H1 (cell line): Measurements from ENCODE around the gene ASB4.

Experiments used
- CEBPB ChIP-seq: IDR thresholded peaks from 2 replicates; pipeline ENCODE4 v1.6.1; 2012; ENCODE audit warnings: low read depth, low read length
- EP300 ChIP-seq, 2 experiments: IDR thresholded peaks; 1 replicate in 1 of 2; 2 replicates in 1 of 2; pipeline ENCODE4 v1.6.1; 2011 to 2012; ENCODE audit warnings: low read depth in 2 of 2, low read length in 2 of 2, mild to moderate bottlenecking in 2 of 2, borderline replicate concordance in 1 of 2, inconsistent platforms in 1 of 2, moderate library complexity in 1 of 2
- JUND ChIP-seq: IDR thresholded peaks from 2 replicates; pipeline ENCODE4 v1.6.1; 2011; ENCODE audit warnings: mild to moderate bottlenecking, improper control_type of control experiment, low read length
- NANOG ChIP-seq: IDR thresholded peaks from 2 replicates; pipeline ENCODE4 v1.6.1; 2011; ENCODE audit warnings: low read length, low read depth, mild to moderate bottlenecking, inconsistent platforms; ENCODE audit not compliant: insufficient read depth, poor library complexity, severe bottlenecking
- PHF8 ChIP-seq: fragments of 200-600 bp; sonication (generic); conservative IDR thresholded peaks from 2 replicates; pipeline ENCODE4 v1.7.1; 2012; ENCODE audit warnings: low read depth, mild to moderate bottlenecking, inconsistent platforms, low read length, moderate library complexity
- POLR2A ChIP-seq, 2 experiments: IDR thresholded peaks; 1 replicate in 1 of 2; 2 replicates in 1 of 2; pipeline ENCODE4 v1.6.1; 2011; ENCODE audit warnings: low read depth in 2 of 2, low read length in 2 of 2, mild to moderate bottlenecking in 2 of 2; ENCODE audit errors: control extremely low read depth in 1 of 2
- RAD21 ChIP-seq, 2 experiments: IDR thresholded peaks in 1 of 2; conservative IDR thresholded peaks in 1 of 2; 2 replicates each; pipeline ENCODE4 v1.6.1; 2011; ENCODE audit warnings: low read depth in 2 of 2, low read length in 2 of 2, improper control_type of control experiment in 1 of 2, inconsistent platforms in 1 of 2, mild to moderate bottlenecking in 1 of 2, moderate library complexity in 1 of 2
- SIN3A ChIP-seq, 2 experiments: IDR thresholded peaks in 1 of 2; conservative IDR thresholded peaks in 1 of 2; 2 replicates each; pipeline ENCODE4 v1.6.1; 2011 to 2012; ENCODE audit warnings: low read length in 2 of 2, improper control_type of control experiment in 1 of 2, low read depth in 1 of 2, mild to moderate bottlenecking in 1 of 2
- SP1 ChIP-seq: IDR thresholded peaks from 2 replicates; pipeline ENCODE4 v1.6.1; 2011; ENCODE audit warnings: low read depth, low read length
- TAF1 ChIP-seq: IDR thresholded peaks from 2 replicates; pipeline ENCODE4 v1.6.1; 2011; ENCODE audit warnings: mild to moderate bottlenecking, low read depth, low read length
- YY1 ChIP-seq: IDR thresholded peaks from 2 replicates; pipeline ENCODE4 v1.6.1; 2011; ENCODE audit warnings: low read depth, mild to moderate bottlenecking, low read length
- TF ChIP-seq, protein P1 (sequence below), 3 experiments: IDR thresholded peaks; 1 replicate in 2 of 3; 2 replicates in 1 of 3; pipeline versions ENCODE4 v1.5.1 to v1.6.1; 2011; ENCODE audit warnings: low read length in 3 of 3, mild to moderate bottlenecking in 3 of 3, inconsistent platforms in 2 of 3, low read depth in 1 of 3, moderate library complexity in 1 of 3; ENCODE audit not compliant: insufficient read depth in 1 of 3; ENCODE audit errors: control extremely low read depth in 1 of 3
- TF ChIP-seq, protein P2 (sequence below): IDR thresholded peaks from 2 replicates; pipeline ENCODE4 v1.6.1; 2012; ENCODE audit warnings: inconsistent platforms

GRCh38 chr7:95436407-95436806 lies 49.3 kb upstream of the ASB4 start:
- TF ChIP-seq, protein P1, sequence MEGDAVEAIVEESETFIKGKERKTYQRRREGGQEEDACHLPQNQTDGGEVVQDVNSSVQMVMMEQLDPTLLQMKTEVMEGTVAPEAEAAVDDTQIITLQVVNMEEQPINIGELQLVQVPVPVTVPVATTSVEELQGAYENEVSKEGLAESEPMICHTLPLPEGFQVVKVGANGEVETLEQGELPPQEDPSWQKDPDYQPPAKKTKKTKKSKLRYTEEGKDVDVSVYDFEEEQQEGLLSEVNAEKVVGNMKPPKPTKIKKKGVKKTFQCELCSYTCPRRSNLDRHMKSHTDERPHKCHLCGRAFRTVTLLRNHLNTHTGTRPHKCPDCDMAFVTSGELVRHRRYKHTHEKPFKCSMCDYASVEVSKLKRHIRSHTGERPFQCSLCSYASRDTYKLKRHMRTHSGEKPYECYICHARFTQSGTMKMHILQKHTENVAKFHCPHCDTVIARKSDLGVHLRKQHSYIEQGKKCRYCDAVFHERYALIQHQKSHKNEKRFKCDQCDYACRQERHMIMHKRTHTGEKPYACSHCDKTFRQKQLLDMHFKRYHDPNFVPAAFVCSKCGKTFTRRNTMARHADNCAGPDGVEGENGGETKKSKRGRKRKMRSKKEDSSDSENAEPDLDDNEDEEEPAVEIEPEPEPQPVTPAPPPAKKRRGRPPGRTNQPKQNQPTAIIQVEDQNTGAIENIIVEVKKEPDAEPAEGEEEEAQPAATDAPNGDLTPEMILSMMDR (IDR thresholded peaks at IDR 0.05; ENCODE audit: control extremely low read depth in 1 of 3, insufficient read depth in 1 of 3, low read depth in 1 of 3, low read length in 3 of 3), result no peak
- no peak for TF ChIP-seq YY1
- TF ChIP-seq JUND, result no peak
- TF ChIP-seq, protein P2, sequence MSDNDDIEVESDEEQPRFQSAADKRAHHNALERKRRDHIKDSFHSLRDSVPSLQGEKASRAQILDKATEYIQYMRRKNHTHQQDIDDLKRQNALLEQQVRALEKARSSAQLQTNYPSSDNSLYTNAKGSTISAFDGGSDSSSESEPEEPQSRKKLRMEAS, result no peak
- TF ChIP-seq PHF8, result no peak
- no peak for TF ChIP-seq RAD21 (IDR thresholded peaks at IDR 0.05 in 1 of 2, conservative IDR thresholded peaks at IDR 0.05 in 1 of 2; ENCODE audit: low read depth in 2 of 2, low read length in 2 of 2)
- no peak for TF ChIP-seq CEBPB
- no peak for TF ChIP-seq TAF1
- TF ChIP-seq POLR2A (IDR thresholded peaks at IDR 0.05; ENCODE audit: control extremely low read depth in 1 of 2, low read depth in 2 of 2, low read length in 2 of 2), result no peak
- no peak for TF ChIP-seq SIN3A (conservative IDR thresholded peaks at IDR 0.05 in 1 of 2, IDR thresholded peaks at IDR 0.05 in 1 of 2; ENCODE audit: low read depth in 1 of 2, low read length in 2 of 2)
- no peak for TF ChIP-seq EP300 (IDR thresholded peaks at IDR 0.05; ENCODE audit: borderline replicate concordance in 1 of 2, low read depth in 2 of 2, low read length in 2 of 2)
- TF ChIP-seq SP1, result no peak
- TF ChIP-seq NANOG, result no peak
